Left ventricle myocardium superior (tissue), 1 donor: ENCODE results near the gene MYOZ2. TPM values are rescaled to one million over a fixed set of nuclear protein-coding genes. Genes with fewer than 3 reads are reported as not detected.

Source experiments
- ATAC-seq: fragments of 200-7000 bp; cut with Tn5 transposase; one replicate; pipeline ENCODE4 v1.9.1; 2020; ENCODE audit warnings: mild to moderate bottlenecking, moderate library complexity
- DNase-seq: peaks from one replicate; pipeline ENCODE4 v3.0.0-alpha.2; 2020
- intact Hi-C: fragments of 100-400 bp; cut with micrococcal nuclease; formaldehyde crosslinking; loops from one replicate; pipeline ENCODE4 v1.11.0; 2022
- total RNA-seq: library from RNA; stranded (reverse); fragmentation: NEBNext Ultra II Directional; extraction: Animal tissue kit (Norgen Biotek cat#: 25700); gene quantifications from one replicate; pipeline ENCODE4 v1.2.1, GENCODE V29; 2021
- donor health status: DM: no; HTN: yes; CAD: no; lungs with severe emphysema.

The MYOZ2 gene
- total RNA-seq, 1 donor from 2014 or later = 792 TPM

DNA sequence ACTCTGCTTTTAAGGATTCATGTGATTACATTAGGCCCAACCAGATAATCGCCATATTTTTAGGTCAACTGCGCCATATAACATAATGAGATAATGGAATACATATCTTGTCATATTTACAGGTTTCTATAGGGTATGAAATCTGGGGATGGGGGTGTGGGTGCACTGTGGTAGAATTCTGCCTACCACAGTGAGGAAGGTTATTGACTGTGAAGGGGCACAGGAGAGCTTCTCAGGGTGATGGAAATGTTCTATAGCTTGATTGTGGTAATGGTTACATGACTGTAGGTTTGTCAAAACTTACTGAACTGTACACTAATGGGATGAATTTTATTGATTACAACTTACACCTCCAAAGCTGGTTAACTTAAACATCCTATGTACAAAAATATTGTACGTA, 92.8 kb downstream of the MYOZ2 start:
- intact Hi-C loops = no loop called here
- no peak for DNase-seq
- no peak for ATAC-seq

DNA sequence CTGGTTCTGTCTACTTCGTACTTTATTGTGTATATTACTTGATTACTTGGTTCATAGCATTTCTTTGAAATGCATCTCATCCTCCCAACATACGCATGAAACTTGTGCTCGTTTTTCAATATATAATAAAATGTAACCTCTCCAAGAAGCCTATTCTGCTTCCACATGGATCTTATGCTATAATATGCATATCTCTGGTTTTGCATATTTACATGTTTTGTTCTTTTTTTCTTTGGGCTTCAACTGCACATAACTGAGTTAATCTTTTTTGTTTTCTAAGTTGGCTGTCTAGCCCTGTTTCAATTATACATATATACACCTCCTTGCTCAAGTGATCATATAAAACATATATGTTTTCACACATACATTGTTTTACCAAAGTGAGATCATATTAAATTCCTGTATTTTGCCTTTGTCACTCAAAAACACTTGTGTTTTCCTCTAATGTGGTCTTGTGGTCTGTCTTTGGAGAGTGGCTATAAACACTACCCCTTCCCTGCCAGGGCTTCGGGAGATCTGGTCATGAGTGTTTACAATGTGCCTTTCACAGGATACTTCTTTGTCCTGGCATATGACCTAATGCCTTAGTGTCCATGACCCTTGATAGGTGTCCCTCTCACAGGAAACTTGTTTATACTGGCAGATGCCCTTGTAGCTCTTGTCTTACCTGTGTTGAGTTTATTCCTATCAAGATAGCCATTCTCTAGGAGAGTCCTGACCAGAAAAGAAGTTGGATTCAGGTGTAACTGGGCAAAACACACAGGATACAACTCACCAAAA, 94.5 kb downstream of the MYOZ2 start:
- ATAC-seq (peak; percentile 35), DNase-seq (no peak)
- intact Hi-C loops = no loop called here

DNA sequence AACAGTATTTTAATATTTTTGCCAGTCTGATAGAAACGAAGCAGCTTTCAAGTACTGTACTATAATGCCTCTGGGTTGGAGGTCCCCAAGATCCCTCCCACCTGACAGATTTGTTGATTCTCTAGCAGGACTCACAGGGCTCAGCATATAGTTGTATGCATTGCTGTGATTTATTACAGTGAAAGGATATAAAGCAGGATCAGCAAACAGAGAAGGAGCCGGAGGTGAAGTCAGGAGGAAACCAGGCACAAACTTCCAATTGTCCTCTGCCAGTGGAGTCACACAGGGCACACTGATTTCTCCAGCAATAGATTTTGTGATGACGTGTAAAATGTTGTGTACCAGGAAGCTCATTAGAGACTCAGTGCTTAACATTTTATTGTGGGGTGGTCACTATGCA, 95.9 kb downstream of the MYOZ2 start:
- intact Hi-C loops = no loop called here
- no peak for ATAC-seq
- DNase-seq = no peak

DNA sequence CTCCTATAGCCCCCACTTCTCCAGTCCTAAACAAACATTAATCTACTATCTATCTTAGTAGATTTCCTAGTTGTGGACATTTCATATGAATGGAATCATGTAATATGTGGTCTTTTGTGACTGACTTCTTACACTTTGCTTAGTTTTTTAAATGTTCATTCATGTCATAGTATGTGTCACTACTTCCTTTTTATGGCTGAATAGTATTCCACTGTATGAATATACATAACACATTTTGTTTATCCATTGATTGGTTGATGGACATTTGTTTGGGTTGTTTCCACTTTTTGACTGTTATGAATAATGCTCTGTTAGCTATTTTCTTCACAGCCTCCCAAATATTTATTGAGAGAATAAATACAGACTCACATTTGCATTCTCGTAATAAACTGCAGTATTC, 96.7 kb downstream of the MYOZ2 start:
- no peak for ATAC-seq
- intact Hi-C loops = no loop called here
- no peak for DNase-seq

DNA sequence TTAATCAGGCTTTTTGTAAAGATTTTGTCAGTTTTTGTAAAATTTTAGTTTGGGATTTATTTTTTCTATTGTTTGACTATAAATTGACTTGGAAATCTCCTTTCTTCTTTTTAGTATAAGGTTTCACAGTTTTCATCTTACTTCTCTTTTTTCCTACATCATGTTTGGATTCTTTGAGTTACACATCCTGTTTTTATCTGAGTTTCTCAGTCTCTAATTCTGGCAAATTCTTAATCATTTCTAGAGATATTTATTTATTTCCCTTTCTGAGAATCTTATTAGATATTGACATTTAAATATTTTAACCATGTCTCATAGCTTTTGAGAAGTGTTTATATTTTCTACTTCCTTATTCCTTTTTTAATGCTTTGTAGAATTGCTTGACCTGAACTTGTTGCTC, 97.6 kb downstream of the MYOZ2 start:
- intact Hi-C loops = no loop called here
- no peak for ATAC-seq
- DNase-seq = no peak

DNA sequence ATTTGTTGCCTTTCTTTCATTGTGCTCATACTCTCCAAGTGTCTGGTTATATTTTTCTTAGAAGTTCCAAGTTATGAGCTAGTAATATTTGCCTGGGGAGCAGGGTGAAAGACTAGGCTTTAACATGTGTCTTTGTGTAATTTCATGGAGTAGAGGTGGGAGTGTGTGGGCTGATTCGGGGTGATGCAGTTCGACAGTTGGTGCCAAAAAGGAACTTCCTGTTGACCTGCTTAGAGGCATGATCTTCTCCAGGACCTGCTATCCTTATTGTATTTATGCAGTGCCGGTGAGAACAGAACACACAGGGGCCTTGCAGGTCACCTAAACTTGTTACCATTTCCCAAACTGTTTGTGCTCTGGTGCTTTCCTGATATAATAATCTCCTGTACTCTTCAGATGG, 98.1 kb downstream of the MYOZ2 start:
- DNase-seq (no peak), ATAC-seq (peak; percentile 41)
- intact Hi-C loops = no loop called here

DNA sequence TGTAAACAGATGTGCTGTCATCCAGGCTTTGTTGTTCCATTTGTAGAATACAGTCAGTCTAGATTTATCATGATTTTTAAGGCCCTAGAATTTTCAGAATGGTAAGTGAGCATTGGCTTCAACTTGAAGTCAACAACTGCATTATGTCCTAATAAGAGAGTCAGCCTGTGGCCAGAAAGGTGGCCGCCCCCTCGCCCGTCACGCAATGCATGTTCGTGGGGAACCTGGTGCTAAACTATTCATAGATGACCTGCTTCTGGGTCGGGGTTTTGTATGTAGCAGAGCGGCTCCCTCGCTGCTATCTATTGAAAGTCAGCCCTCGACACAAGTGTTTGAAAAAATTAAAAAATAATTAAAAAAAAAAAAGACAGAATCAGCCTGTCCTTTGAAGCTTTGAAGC, 101.6 kb downstream of the MYOZ2 start:
- no peak for ATAC-seq
- intact Hi-C loops = no loop called here
- no peak for DNase-seq

Other genes with a start within 250 kb of the MYOZ2 start
- gene SYNPO2, start 247.0 kb upstream of the MYOZ2 start, total RNA-seq = 188 TPM
- 34.6 TPM for gene USP53, start 76.9 kb downstream of the MYOZ2 start, total RNA-seq
- not detected for gene FABP2, start 186.3 kb downstream of the MYOZ2 start, total RNA-seq